MM.1S (cell line): Measurements from ENCODE around the gene COL2A1.

Source experiments
- DNase-seq: peaks from one replicate; pipeline ENCODE4 v3.0.0-alpha.2; 2015
- H2AFZ ChIP-seq: fragments of 300-600 bp; sonication (generic); 2 replicates; pipeline ENCODE4 v1.6.0; 2016; ENCODE audit warnings: antibody characterized with exemption, low read length
- H3F3A ChIP-seq: fragments of 300-600 bp; sonication (generic); 2 replicates; pipeline ENCODE4 v1.6.1; 2016; ENCODE audit warnings: mild to moderate bottlenecking, antibody characterized with exemption, low read length, moderate library complexity, mixed read lengths; ENCODE audit not compliant: insufficient read depth
- H3K27ac ChIP-seq: fragments of 300-600 bp; sonication (generic); 2 replicates; pipeline ENCODE4 v1.5.1; 2016; ENCODE audit warnings: mild to moderate bottlenecking, low read length
- H3K27me3 ChIP-seq: fragments of 300-600 bp; sonication (generic); replicated peaks from 2 replicates; pipeline ENCODE4 v1.6.0; 2016; ENCODE audit warnings: low read length; ENCODE audit not compliant: insufficient read depth
- H3K36me3 ChIP-seq: fragments of 300-600 bp; sonication (generic); replicated peaks from 2 replicates; pipeline ENCODE4 v1.6.1; 2016; ENCODE audit warnings: mild to moderate bottlenecking, low read length, mixed read lengths; ENCODE audit not compliant: insufficient read depth
- H3K4me1 ChIP-seq: fragments of 300-600 bp; sonication (generic); 2 replicates; pipeline ENCODE4 v1.6.1; 2016; ENCODE audit warnings: low read length, mixed read lengths
- H3K4me2 ChIP-seq: fragments of 300-600 bp; sonication (generic); 2 replicates; pipeline ENCODE4 v1.6.0; 2016; ENCODE audit warnings: low read depth, low read length
- H3K4me3 ChIP-seq: fragments of 300-600 bp; sonication (generic); 2 replicates; pipeline ENCODE4 v1.5.1; 2016; ENCODE audit warnings: low read length, mixed read lengths
- H3K79me2 ChIP-seq: fragments of 300-600 bp; sonication (generic); 2 replicates; pipeline ENCODE4 v1.6.1; 2016; ENCODE audit warnings: mixed run types, low read length, mixed read lengths
- H3K9ac ChIP-seq: fragments of 300-600 bp; sonication (generic); 2 replicates; pipeline ENCODE4 v1.6.1; 2016; ENCODE audit warnings: low read length, mixed read lengths
- H3K9me2 ChIP-seq: fragments of 300-600 bp; sonication (generic); replicated peaks from 2 replicates; pipeline ENCODE4 v1.6.1; 2016; ENCODE audit warnings: mild to moderate bottlenecking, low read length, mixed read lengths; ENCODE audit not compliant: insufficient read depth
- H3K9me3 ChIP-seq: fragments of 300-600 bp; sonication (generic); replicated peaks from 2 replicates; pipeline ENCODE4 v1.6.1; 2016; ENCODE audit warnings: mild to moderate bottlenecking, low read length, mixed read lengths; ENCODE audit not compliant: insufficient read depth
- H4K20me1 ChIP-seq: fragments of 300-600 bp; sonication (generic); 2 replicates; pipeline ENCODE4 v1.6.1; 2016; ENCODE audit warnings: mild to moderate bottlenecking, low read length, moderate library complexity, mixed read lengths; ENCODE audit not compliant: insufficient read depth
- EZH2 ChIP-seq: fragments of 300-600 bp; sonication (generic); optimal IDR thresholded peaks from 2 replicates; pipeline ENCODE3; 2017; ENCODE audit warnings: low read depth, mild to moderate bottlenecking, antibody characterized with exemption, low read length, mixed read lengths
- EZH2phosphoT487 ChIP-seq: fragments of 300-600 bp; sonication (generic); IDR thresholded peaks from 2 replicates; pipeline ENCODE4 v1.6.1; 2018; ENCODE audit warnings: antibody characterized with exemption, low read length
- TF ChIP-seq, protein P1 (sequence below): fragments of 300-600 bp; sonication (generic); IDR thresholded peaks from 2 replicates; pipeline ENCODE4 v1.5.1; 2016; ENCODE audit warnings: antibody characterized with exemption, low read length, mixed read lengths

Gene COL2A1

DNA sequence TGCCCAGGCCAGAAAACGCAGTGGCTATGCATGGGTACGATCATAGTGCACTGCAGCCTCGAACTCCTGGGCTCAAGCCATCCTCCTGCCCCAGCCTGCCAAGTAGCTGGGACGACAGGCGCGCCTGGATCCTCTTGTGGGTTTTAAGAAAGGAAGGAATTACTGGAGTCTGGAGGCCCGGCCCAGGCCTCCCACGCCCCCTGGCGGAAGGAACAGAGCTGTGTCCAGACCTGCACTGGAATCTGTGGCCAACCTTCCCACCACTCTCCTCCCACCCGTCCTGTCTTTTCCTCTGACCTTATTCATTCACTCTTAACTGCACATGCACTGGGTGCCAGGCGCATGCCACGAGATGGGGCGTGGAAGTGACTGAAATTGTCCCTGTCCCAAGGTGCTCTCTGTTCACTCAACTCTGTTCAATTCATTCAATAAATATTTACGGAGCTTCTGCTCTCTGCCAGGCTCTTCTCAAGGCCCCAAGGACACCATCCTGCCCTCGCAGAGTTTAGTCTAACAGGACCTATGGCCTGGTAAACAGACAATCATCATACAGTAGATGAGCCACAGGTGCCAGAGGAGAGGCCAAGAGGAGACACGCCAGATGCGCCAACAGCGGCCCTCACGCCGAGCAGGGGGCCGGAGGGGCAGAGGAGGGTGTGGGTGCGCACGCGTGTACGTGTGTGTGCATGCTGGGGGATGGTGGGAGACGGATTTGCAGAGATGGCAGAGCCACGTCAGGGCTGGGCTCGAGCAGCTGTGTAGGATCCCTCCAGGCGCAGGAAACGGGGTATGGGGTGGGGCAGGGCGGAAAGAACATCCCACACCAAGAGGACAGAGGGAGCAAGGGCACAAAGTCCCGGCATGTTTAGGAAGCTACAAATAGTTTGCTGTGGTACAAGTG, 54.6 kb downstream of the COL2A1 start:
- peak; percentile 58 for DNase-seq
- H3K36me3 ChIP-seq, result no peaks in the 10 kb centered on the region
- H3F3A ChIP-seq, result no peaks in the 10 kb centered on the region
- no peaks in the 10 kb centered on the region for H3K79me2 ChIP-seq
- no peaks in the 10 kb centered on the region for H4K20me1 ChIP-seq
- H3K9ac ChIP-seq, result peak overlapping the region; percentile 25; the same call in 1 of the 2 replicates
- peak overlapping the region; percentile 67 for H3K4me2 ChIP-seq
- peak overlapping the region; percentile 26; the same call in 1 of the 2 replicates for H3K4me3 ChIP-seq
- TF ChIP-seq EZH2, result no peak
- TF ChIP-seq, protein P1, sequence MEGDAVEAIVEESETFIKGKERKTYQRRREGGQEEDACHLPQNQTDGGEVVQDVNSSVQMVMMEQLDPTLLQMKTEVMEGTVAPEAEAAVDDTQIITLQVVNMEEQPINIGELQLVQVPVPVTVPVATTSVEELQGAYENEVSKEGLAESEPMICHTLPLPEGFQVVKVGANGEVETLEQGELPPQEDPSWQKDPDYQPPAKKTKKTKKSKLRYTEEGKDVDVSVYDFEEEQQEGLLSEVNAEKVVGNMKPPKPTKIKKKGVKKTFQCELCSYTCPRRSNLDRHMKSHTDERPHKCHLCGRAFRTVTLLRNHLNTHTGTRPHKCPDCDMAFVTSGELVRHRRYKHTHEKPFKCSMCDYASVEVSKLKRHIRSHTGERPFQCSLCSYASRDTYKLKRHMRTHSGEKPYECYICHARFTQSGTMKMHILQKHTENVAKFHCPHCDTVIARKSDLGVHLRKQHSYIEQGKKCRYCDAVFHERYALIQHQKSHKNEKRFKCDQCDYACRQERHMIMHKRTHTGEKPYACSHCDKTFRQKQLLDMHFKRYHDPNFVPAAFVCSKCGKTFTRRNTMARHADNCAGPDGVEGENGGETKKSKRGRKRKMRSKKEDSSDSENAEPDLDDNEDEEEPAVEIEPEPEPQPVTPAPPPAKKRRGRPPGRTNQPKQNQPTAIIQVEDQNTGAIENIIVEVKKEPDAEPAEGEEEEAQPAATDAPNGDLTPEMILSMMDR, result peak; percentile 92
- H3K9me2 ChIP-seq, result no peaks in the 10 kb centered on the region
- no peak overlapping the region for H3K27ac ChIP-seq
- 0 out of 2 replicates have a peak, but pooled peaks cover 2% of the 10 kb centered on the region for H3K4me1 ChIP-seq
- H3K9me3 ChIP-seq, result no peaks in the 10 kb centered on the region
- H2AFZ ChIP-seq, result peak overlapping the region; percentile 90
- no peaks in the 10 kb centered on the region for H3K27me3 ChIP-seq

DNA sequence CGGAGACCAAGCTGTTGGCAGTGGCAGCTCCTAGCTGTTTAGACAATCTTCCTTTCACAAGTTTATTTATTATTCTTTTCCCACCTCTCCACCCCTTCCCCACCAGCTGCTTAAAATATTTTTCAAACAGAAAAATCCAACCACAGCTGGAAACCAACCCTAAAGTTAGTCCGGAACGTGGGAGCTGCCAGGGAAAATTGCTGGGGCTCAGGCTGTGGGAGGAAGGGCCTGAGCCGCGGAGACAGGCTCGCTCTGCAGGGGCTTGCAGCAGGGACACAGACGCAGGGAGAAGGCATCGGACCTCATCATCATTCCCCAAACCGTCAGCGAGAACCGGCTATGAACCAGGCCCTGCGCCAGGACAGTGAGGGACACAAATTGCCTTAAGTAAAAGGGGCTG, 56.9 kb downstream of the COL2A1 start:
- Histone ChIP-seq H3K27ac (no peak overlapping the region), H3F3A (no peaks in the 10 kb centered on the region), H3K79me2 (no peaks in the 10 kb centered on the region), H3K4me2 (no peak overlapping the region), H3K9me2 (no peaks in the 10 kb centered on the region), H3K36me3 (no peaks in the 10 kb centered on the region), H4K20me1 (no peaks in the 10 kb centered on the region), H2AFZ (no peak overlapping the region), H3K4me1 (0 out of 2 replicates have a peak, but pooled peaks cover 2% of the 10 kb centered on the region), H3K9me3 (no peaks in the 10 kb centered on the region), H3K4me3 (no peak overlapping the region), H3K9ac (no peak overlapping the region), H3K27me3 (no peaks in the 10 kb centered on the region)
- TF ChIP-seq EZH2phosphoT487, result no peak
- TF ChIP-seq EZH2, result no peak
- TF ChIP-seq, protein P1, result no peak
- DNase-seq, result no peak

DNA sequence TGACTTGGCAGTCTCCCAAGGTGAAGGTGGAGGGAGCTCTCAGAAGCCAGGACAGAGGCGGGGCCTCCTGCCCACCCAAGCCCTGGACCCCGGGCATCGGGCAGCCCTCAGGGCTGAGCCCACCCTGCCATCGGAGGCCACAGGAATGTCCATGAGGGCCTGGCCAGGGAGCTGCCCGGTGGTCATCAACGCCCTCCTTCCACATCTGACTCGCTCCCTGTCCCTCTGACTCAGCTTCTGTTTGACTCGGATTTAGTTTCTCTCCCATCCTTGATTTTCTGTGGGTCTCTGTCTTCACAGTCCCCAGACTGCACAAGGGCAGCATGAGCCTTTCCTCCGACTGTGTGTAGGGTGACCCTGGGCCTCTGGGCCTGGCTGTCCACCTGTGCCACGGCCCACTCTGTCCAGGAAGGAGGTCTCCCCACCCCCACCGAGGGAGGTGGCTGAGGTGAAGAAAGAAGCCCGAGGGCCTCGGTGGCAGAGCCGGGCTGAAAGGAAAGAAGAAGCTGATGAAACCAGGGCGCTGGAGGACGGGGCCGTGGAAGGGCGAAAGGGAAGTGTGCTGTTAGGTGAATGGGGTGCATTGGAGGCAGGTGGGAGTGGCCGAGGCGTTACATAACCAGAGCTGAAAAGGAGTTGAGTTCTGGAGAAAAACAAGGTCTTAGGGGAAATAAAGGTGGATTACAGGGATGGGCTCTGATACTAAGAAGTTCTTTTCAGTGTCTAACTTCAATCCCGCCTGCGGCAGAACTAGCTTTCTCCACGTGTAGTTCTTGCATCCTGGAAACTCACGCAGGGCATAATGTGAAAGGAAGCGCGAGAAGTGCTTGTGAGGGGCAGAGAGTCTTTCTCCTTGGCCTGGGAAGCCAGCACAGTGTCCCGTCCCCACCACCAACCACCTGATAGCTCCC, 57.6 kb downstream of the COL2A1 start:
- no peak overlapping the region for H3K27ac ChIP-seq
- no peaks in the 10 kb centered on the region for H3K79me2 ChIP-seq
- DNase-seq, result no peak
- TF ChIP-seq EZH2 (no peak), EZH2phosphoT487 (no peak)
- TF ChIP-seq, protein P1, result no peak
- no peak overlapping the region for H2AFZ ChIP-seq
- no peak overlapping the region for H3K9ac ChIP-seq
- no peaks in the 10 kb centered on the region for H3K9me2 ChIP-seq
- H3K4me2 ChIP-seq, result no peak overlapping the region
- H3K36me3 ChIP-seq, result no peaks in the 10 kb centered on the region
- H3K27me3 ChIP-seq, result no peaks in the 10 kb centered on the region
- 0 out of 2 replicates have a peak, but pooled peaks cover 2% of the 10 kb centered on the region for H3K4me1 ChIP-seq
- H4K20me1 ChIP-seq, result no peaks in the 10 kb centered on the region
- no peak overlapping the region for H3K4me3 ChIP-seq
- no peaks in the 10 kb centered on the region for H3K9me3 ChIP-seq
- no peaks in the 10 kb centered on the region for H3F3A ChIP-seq
